AG10803 (cell line): Measurements from ENCODE around the gene HMGA1.

Source experiments
- DNase-seq: peaks from one replicate; pipeline ENCODE4 v3.0.0; 2010; ENCODE audit warnings: low read depth
- H3K4me3 ChIP-seq: 2 replicates; pipeline ENCODE4 v1.5.1; 2011; ENCODE audit warnings: mild to moderate bottlenecking, low read length, control low read depth
- TF ChIP-seq, protein P1 (sequence below): conservative IDR thresholded peaks from 2 replicates; pipeline ENCODE4 v1.5.1; 2011; ENCODE audit warnings: mild to moderate bottlenecking, low read length, control low read depth, inconsistent platforms

HMGA1 gene, protein sequence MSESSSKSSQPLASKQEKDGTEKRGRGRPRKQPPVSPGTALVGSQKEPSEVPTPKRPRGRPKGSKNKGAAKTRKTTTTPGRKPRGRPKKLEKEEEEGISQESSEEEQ

DNA sequence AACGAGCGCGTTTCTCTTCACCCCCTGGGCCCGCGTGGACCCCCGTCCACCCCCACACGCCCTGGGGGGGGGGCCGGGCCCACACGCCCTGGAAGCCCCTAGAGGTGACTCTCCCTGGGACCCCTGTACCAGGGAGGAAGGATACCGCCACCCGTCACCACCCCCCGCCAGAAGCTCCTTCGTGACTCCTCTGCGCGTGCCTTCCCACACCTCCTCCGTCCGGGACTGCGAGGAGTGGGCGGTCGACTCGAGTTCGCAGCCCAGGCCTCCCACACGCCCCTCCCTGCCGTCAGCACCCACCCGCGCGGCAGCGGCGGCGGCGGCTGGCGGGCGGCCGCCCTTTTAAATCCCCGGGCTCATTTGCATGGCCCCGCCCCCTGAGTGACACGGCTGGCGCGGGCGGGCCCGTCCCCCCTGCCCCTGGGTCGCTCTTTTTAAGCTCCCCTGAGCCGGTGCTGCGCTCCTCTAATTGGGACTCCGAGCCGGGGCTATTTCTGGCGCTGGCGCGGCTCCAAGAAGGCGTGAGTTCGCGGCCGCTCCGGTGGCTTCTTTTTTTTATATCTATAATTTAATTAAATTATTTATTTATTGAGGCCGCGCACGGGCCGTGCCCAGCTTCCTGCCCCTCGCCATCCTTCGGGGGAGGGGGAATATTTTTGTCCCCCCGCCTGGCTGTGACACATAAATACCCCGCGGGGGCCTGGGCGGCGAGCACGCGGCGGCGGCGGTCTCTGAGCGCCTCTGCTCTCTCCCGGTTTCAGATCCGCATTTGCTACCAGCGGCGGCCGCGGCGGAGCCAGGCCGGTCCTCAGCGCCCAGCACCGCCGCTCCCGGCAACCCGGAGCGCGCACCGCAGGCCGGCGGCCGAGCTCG lies at the start of gene HMGA1:
HMGA1 (plus strand) TSS at position 431 of the 873 bp plus-strand sequence. CDS start 3,908 bp downstream, outside the sequence.
- H3K4me3 ChIP-seq: peak within 1 kb of the TSS; percentile 70
- DNase-seq: peak; percentile 78
- TF ChIP-seq, protein P1, sequence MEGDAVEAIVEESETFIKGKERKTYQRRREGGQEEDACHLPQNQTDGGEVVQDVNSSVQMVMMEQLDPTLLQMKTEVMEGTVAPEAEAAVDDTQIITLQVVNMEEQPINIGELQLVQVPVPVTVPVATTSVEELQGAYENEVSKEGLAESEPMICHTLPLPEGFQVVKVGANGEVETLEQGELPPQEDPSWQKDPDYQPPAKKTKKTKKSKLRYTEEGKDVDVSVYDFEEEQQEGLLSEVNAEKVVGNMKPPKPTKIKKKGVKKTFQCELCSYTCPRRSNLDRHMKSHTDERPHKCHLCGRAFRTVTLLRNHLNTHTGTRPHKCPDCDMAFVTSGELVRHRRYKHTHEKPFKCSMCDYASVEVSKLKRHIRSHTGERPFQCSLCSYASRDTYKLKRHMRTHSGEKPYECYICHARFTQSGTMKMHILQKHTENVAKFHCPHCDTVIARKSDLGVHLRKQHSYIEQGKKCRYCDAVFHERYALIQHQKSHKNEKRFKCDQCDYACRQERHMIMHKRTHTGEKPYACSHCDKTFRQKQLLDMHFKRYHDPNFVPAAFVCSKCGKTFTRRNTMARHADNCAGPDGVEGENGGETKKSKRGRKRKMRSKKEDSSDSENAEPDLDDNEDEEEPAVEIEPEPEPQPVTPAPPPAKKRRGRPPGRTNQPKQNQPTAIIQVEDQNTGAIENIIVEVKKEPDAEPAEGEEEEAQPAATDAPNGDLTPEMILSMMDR: no peak

DNA sequence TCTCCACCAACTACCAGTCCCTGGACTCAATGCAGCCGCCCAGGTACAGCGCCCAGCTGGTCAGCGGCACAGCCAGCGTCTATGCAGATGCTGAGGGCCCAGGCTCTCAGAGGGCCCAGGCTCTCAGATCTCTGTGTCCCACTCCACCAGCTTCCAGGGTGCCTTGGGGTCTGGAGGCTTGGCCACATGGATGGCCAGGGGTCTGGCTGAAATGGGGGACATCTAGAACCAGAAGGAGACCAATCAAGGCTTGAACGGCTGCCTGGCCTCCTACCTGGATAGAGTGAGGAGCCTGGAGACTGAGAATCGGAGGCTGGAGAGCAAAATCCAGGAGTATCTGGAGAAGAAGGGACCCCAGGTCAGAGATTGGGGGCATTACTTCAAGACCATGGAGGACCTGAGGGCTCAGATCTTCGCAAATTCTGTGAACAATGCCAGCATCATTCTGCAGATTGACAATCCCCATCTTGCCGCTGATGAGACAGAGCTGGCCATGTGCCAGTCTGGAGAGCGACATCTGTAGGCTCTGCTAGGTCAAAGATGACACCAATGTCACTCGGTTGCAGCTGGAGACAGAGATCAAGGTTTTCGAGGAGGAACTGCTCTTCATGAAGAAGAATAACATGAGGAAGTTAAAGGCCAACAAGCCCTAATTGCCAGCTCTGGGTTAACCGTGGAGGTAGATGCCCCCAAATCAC lies 46.7 kb upstream of the HMGA1 start:
- no peak overlapping the region for H3K4me3 ChIP-seq
- TF ChIP-seq, protein P1: no peak
- no peak for DNase-seq

DNA sequence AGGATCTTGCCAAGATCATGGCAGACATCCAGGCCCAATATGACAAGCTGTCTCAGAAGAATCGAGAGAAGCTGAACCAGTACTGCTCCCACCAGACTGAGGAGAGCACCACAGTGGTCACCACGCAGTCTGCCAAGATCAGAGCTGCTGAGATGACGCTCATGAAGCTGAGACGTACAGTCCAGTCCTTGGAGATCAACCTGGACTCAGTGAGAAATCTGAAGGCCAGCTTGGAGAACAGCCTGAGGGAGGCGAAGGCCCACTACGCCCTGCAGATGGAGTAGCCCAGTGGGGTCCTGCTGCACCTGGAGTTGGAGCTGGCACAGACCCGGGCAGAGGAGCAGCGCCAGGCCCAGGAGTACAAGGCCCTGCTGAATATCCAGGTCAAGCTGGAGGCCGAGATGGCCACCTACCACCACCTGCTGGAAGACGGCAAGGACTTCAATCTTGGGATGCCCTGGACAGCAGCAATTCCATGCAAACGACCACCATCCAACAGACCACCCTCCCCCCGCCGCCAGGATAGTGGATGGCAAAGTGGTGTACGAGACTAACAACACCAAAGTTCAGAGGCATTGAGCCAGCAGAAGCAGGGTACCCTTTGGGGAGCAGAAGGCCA lies 46.1 kb upstream of the HMGA1 start:
- no peak for DNase-seq
- TF ChIP-seq, protein P1: no peak
- no peak overlapping the region for H3K4me3 ChIP-seq

DNA sequence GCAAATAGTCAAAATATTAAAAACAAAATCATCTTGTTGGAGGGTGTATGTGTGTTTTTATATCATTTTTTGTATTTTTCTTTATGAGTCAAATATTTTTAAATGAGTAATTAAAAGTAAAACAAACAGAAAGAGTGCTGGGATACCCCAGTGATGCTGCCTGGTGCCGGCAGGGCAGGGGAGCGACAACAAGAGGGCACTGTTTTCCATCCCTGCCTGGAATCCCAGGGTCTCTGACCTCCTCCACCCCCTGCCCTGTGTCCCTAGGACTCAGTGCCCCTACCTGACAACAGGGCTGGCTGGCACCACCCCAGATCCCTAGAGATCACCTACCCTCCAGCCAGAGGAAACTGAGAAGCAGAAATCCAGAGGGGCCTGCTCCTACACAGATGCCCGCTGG lies 41.9 kb upstream of the HMGA1 start:
- DNase-seq: no peak
- H3K4me3 ChIP-seq: no peak overlapping the region
- TF ChIP-seq, protein P1: no peak

DNA sequence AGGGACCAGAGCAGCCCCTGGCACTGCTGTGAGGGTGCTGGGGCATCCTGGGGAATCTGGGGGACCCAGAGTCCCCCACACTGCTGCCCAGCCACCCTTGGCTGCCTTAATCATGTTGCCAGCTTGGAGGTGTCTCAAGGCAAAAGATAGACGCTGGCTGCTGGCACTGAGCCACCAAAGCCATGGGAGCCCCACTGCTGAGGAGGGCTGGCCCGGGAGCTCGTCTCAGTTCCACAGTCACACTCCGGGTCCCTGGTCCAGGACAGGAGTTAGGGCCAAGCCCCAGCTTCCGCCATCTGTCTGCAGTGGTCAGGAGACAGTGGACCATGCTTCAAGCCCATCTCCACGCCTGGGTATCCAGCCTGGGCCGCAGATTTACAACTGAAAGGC lies 41.0 kb upstream of the HMGA1 start:
- TF ChIP-seq, protein P1: no peak
- 0 out of 2 replicates have a peak overlapping the region, but pooled peaks have one; percentile 20 for H3K4me3 ChIP-seq
- no peak for DNase-seq

DNA sequence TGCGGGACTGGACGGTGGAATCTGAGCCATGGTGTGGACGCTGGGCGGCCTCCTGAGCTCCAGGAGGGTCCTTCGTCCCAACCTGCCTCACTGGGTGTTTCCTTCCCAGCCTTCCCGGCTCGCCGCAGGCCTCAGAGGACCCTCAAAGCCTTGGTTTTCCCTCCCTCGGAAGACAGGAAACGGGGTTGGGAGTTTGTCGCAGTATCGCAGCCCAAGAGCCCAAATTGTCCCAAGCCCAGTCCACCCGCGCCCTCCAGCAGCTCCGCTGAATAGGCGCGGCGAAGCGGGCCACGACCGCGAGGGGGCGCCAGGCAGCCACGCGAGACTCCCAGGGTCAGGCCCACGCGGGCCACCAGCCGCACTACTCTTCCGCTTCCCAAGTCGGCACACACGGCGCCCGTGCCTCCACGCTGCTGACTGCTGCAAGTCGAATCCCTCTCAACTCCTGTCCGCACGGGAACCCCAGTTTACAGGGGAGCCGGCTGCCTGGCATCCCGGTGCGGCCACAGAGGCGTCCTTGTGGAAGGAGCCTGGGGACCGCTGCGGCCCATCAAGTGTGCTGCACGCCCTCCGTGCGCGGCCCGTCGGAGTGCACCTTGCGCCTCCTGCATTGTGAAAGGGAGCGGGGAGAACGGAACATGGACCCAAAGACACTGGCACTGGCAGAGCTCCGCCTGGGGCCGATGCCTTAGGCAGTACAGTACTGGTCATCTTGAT lies 40.4 kb upstream of the HMGA1 start:
- TF ChIP-seq, protein P1: peak; percentile 81
- DNase-seq: peak; percentile 67
- H3K4me3 ChIP-seq: peak overlapping the region; percentile 63
